Uterus (tissue), 2 donors: ENCODE results near the gene GPHB5.

Experiments
- POLR2A ChIP-seq, 2 donors: fragments of 450-650 bp; IDR thresholded peaks; one replicate each; pipeline ENCODE4 v1.6.1; 2016; ENCODE audit warnings: antibody characterized with exemption in 2 of 2, mild to moderate bottlenecking in 1 of 2, moderate library complexity in 1 of 2
- TF ChIP-seq, protein P1 (sequence below), 4 experiments: fragments of 200-600 bp in 2 of 4; fragments of 450-650 bp in 2 of 4; sonication (generic) in 2 of 4; IDR thresholded peaks; one replicate each; pipeline ENCODE4 v1.5.1; 2016 to 2019; ENCODE audit warnings: antibody characterized with exemption in 4 of 4, mild to moderate bottlenecking in 2 of 4, moderate library complexity in 1 of 4

DNA sequence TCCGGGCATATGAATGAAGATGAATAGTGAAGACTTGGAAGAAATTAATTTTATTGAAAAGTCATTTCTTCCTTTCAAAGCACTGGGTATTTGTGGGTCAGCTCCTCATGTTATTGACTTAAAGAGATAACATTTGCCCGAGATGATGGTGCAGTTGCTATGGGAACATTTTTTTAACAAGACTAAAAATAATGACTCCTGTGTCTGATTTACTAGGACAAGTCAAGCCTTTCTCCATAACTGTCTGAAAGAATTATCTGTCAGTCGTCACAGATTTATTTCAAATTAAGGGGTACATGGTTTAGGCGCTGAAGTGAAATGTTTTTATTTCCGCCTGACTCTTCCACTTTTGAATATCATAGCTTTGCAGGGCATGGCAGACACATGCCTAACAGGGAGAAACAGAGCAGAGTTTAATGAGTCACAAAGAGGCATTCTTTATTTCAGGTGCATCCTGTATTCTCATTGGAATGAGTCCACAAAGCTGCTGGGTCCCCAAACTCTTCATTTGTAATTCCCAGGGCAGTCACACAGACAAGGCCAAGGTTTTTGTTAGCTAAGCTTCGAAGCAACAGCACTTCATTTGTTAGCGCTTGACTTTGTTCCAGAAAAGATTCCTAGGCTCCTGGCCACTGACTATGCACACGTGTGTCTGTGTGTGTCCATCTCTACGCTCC, 4.3 kb upstream of the GPHB5 start:
- TF ChIP-seq, protein P1, sequence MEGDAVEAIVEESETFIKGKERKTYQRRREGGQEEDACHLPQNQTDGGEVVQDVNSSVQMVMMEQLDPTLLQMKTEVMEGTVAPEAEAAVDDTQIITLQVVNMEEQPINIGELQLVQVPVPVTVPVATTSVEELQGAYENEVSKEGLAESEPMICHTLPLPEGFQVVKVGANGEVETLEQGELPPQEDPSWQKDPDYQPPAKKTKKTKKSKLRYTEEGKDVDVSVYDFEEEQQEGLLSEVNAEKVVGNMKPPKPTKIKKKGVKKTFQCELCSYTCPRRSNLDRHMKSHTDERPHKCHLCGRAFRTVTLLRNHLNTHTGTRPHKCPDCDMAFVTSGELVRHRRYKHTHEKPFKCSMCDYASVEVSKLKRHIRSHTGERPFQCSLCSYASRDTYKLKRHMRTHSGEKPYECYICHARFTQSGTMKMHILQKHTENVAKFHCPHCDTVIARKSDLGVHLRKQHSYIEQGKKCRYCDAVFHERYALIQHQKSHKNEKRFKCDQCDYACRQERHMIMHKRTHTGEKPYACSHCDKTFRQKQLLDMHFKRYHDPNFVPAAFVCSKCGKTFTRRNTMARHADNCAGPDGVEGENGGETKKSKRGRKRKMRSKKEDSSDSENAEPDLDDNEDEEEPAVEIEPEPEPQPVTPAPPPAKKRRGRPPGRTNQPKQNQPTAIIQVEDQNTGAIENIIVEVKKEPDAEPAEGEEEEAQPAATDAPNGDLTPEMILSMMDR (IDR thresholded peaks at IDR 0.05), result no peak
- no peak for TF ChIP-seq POLR2A (IDR thresholded peaks at IDR 0.05)
